GM19351 (cell line): Measurements from ENCODE around the gene B4GALT7.
"Not testable (repeated sequence)": the region's sequence is repeated elsewhere in the genome, so short reads cannot be mapped to it uniquely, and the experiment has no call there.

Experiments used
- ATAC-seq: cut with Tn5 transposase; IDR thresholded peaks from one replicate; pipeline ENCODE4 v1.9.1; 2021; ENCODE audit warnings: mild to moderate bottlenecking, moderate library complexity; ENCODE audit not compliant: unreplicated experiment

Gene B4GALT7

GRCh38 chr5:177609076-177610059, 9.4 kb downstream of the B4GALT7 start:
- ATAC-seq: no peak

DNA sequence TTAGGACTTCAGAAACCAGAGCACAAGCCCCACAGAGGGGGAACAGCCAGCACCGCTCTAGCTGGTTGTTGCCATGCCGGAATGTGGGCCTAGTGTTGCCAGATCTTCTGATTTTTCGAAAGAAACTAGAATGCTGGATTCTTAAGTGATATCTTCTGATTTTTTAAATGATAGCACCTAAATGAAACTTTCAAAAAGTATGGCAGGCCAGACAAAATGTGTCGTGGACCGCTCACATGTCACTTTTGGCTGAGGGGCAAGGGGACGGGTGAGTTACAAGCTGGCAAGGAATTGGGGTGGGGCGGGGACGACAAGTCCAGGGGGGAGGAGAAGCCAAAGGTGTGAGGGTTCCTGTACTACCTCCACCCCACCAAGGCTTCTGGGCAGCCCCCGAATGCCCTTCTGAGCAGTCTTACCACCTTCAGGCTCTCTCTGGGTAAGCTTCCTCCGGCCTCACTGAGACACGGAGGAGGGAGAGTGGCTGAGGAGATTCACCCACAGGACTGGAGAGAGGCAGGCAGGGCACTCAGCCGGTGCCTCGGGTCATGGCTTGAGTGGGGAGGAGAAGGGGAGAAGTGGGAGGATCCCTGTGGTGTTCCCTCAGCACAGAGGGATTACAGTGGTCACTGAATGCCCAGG, 10.3 kb downstream of the B4GALT7 start:
- no peak for ATAC-seq

GRCh38 chr5:177610770-177611445, 11.0 kb downstream of the B4GALT7 start:
- no peak for ATAC-seq

- no peak for ATAC-seq
Measured at GRCh38 chr5:177611446-177612214, 11.7 kb downstream of the B4GALT7 start.

DNA sequence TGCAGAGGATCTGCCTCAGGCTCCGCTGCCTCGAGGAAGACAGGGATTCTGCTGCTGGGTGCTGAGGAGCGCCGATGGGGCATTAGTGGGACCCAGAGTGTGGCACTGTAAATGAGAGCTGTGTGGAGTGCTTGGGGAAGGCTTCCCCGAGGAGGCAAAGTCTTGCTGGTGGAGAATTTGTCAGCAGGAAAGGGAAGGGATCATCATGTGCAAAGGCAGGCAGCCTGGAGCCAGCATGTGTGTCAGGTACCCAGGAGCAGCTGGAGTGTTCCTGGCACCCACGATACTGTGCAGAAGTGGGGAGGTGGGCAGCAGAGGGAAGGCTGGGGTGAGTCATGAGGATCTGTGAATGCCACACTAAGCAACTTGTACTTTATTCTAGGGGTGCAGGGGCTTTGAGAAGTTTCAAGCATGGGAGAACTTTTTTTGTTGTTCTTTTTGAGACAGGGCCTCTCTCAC, 12.3 kb downstream of the B4GALT7 start:
- ATAC-seq: no peak

DNA sequence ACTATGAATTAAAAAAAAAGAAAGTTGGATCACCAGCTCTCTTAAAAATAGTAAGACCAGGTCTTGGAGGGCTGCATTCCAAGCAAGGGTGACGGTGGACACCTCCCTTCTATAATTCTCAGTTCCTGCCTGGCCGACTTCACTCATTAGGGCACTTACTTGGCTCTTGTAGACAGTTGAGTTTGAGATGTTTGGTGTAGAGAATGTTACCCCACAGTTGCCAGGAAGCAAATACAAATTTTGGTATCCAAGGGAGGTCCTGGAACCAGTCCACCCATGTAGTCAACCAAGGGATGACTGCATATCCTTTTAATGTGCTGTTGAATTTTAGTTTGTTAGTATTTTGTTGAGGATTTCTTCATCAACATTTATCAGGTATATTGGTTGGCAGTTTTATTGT, 20.6 kb downstream of the B4GALT7 start:
- ATAC-seq: no peak

- ATAC-seq: not testable (repeated sequence)
Measured at GRCh38 chr5:177624172-177624571, 24.2 kb downstream of the B4GALT7 start.

- ATAC-seq: not testable (repeated sequence)
Measured at GRCh38 chr5:177630186-177630585, 30.3 kb downstream of the B4GALT7 start.

GRCh38 chr5:177634912-177635311, 35.0 kb downstream of the B4GALT7 start:
- ATAC-seq: not testable (repeated sequence)

DNA sequence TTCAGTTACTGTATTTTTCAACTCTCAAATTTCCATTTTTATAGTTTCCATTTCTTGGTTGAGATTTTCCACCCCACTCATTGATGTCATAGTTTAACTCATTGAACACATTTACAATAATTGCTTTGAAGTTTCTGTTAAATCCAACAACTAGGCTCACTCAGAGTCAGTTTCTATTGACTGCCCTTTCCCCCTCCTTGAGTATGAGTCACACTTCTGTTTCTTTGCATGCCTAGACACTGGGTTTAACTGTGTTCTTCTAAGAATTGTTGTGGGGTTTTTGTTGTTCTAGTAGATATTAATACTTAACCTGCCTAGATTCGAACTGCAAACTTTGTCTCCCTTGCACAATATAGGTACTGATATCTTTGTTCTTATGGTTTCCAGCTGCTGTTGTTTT, 45.5 kb downstream of the B4GALT7 start:
- ATAC-seq: not testable (repeated sequence)

- ATAC-seq: not testable (repeated sequence)
Measured at GRCh38 chr5:177651235-177651634, 51.3 kb downstream of the B4GALT7 start.

DNA sequence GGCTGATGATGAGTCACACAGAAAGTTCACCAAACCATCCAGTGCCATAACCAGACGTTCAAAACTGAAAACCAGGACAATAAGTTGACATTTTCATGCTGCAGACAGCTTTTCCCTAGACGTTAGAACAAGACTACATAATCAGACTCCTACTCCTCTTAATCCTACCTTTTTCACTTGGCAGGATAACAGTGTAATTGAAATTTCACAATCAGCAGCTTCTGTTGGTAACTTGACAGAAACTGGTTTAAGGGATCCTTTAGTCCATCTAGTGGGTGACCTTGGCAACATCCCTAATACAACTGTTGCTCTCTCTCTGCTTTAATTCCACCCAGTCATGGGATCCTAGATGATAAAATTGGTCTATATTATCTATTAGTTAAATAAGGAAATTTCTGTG, 57.9 kb downstream of the B4GALT7 start:
- not testable (repeated sequence) for ATAC-seq

- not testable (repeated sequence) for ATAC-seq
Measured at GRCh38 chr5:177658542-177658941, 58.6 kb downstream of the B4GALT7 start.
